Right cardiac atrium (tissue), 5 donors: ENCODE results near the gene FCN3. TPM values are rescaled to one million over a fixed set of nuclear protein-coding genes. Genes with fewer than 3 reads are reported as not detected.

Experiments used
- polyA plus RNA-seq: library from polyadenylated mRNA; stranded (reverse); fragments of 200-250 nt; gene quantifications from one replicate; pipeline ENCODE4 v1.2.3, GENCODE V29; 2013
- total RNA-seq, 4 donors: library from RNA; stranded (reverse); fragmentation: NEBNext Ultra II Directional; extraction: Animal tissue kit (Norgen Biotek cat#: 25700); gene quantifications; one replicate each; pipeline ENCODE4 v1.2.1, GENCODE V29; 2021
- donor health status: healthy with polysubstance abuse.
- donor health status: DM: no; HTN: yes; CAD: no.
- donor health status: DM: no; HTN: no; CAD: no.
- donor health status: DM: no; HTN: yes; CAD: no; lungs with severe emphysema.
- donor health status: DM: yes; HTN: yes; CAD: no.

The FCN3 gene
- total and polyA plus RNA-seq, 5 donors: 5.8 to 98.1 (median 13.1) TPM

Other genes starting within 250 kb of the FCN3 start
- gene SLC9A1, start 219.7 kb downstream of the FCN3 start, total RNA-seq: 10 to 100 TPM; 22.8 to 39.3 (median 35.4) TPM
- gene SLC9A1, start 219.7 kb downstream of the FCN3 start, polyA plus RNA-seq: 21.5 TPM
- 10 to 100 TPM; 61.8 to 75.2 (median 72.4) TPM for gene WDTC1, start 140.2 kb downstream of the FCN3 start, total RNA-seq
- 53.0 TPM for gene WDTC1, start 140.2 kb downstream of the FCN3 start, polyA plus RNA-seq
- gene TMEM222, start 52.7 kb downstream of the FCN3 start, total RNA-seq: 10 to 100 TPM; 20.8 to 29.5 (median 27.1) TPM
- gene TMEM222, start 52.7 kb downstream of the FCN3 start, polyA plus RNA-seq: 26.9 TPM
- gene SYTL1, start 32.8 kb downstream of the FCN3 start, total RNA-seq: 1 to 10 TPM in 3 of 4 donors, under 1 TPM in 1; 0.39 to 2.9 (median 2.0) TPM
- 2.1 TPM for gene SYTL1, start 32.8 kb downstream of the FCN3 start, polyA plus RNA-seq
- 10 to 100 TPM; 40.7 to 52.7 (median 45.9) TPM for gene MAP3K6, start 7.9 kb downstream of the FCN3 start, total RNA-seq
- gene MAP3K6, start 7.9 kb downstream of the FCN3 start, polyA plus RNA-seq: 47.5 TPM
- gene CD164L2, start 8.5 kb upstream of the FCN3 start, total RNA-seq: not detected
- not detected for gene CD164L2, start 8.5 kb upstream of the FCN3 start, polyA plus RNA-seq
- gene GPR3, start 17.8 kb upstream of the FCN3 start, total RNA-seq: 1 to 10 TPM in 1 of 4 donors, under 1 TPM in 3; 0.46 to 3.3 (median 0.68) TPM
- gene GPR3, start 17.8 kb upstream of the FCN3 start, polyA plus RNA-seq: 1.7 TPM
- gene WASF2, start 115.3 kb upstream of the FCN3 start, total RNA-seq: 10 to 100 TPM; 64.4 to 77.9 (median 71.5) TPM
- 22.1 TPM for gene WASF2, start 115.3 kb upstream of the FCN3 start, polyA plus RNA-seq
- 10 to 100 TPM; 40.4 to 53.5 (median 50.6) TPM for gene AHDC1, start 229.3 kb upstream of the FCN3 start, total RNA-seq
- gene AHDC1, start 229.3 kb upstream of the FCN3 start, polyA plus RNA-seq: 26.3 TPM